OCI-LY1 (cell line): ENCODE data around the gene NEK1.

Source experiments
- CTCF ChIP-seq: fragments of 200-600 bp; sonication (generic), shearing (Covaris generic); IDR thresholded peaks from 2 replicates; pipeline ENCODE4 v1.5.1; 2017; ENCODE audit warnings: mild to moderate bottlenecking, antibody characterized with exemption, low read length, moderate library complexity, mixed read lengths
- EZH2 ChIP-seq: fragments of 200-600 bp; sonication (generic), shearing (Covaris generic); IDR thresholded peaks from 2 replicates; pipeline ENCODE4 v1.8.0; 2017; ENCODE audit warnings: borderline replicate concordance, mixed run types, mild to moderate bottlenecking, antibody characterized with exemption, low read length, moderate library complexity, mixed read lengths

- TF ChIP-seq CTCF (no peak), EZH2 (no peak)
Measured at GRCh38 chr4:169410839-169411770, 201.3 kb downstream of the NEK1 start.
